Glomerular visceral epithelial cell (primary cell): ENCODE measurements around the gene CNTRL.

Source experiments
- DNase-seq: peaks from one replicate; pipeline ENCODE4 v3.0.0-alpha.2; 2016; ENCODE audit errors: extremely low spot score

Gene CNTRL

GRCh38 chr9:121201738-121202533, 127.2 kb downstream of the CNTRL start, which contains the start of gene RAB14:
Gene RAB14, minus strand, starts transcription at chr9:121201869. Its CDS starts 8,457 bp downstream, at chr9:121193412.
- peak; percentile 100 for DNase-seq

- DNase-seq = no peak
Observed at GRCh38 chr9:121204121-121204520, 129.4 kb downstream of the CNTRL start.

GRCh38 chr9:121204611-121205010, 129.9 kb downstream of the CNTRL start:
- no peak for DNase-seq

GRCh38 chr9:121206516-121207370, 132.0 kb downstream of the CNTRL start:
- peak; percentile 38 for DNase-seq

GRCh38 chr9:121207371-121207940, 132.7 kb downstream of the CNTRL start:
- no peak for DNase-seq

GRCh38 chr9:121210536-121210935, 135.8 kb downstream of the CNTRL start:
- DNase-seq = no peak

GRCh38 chr9:121213136-121213806, 138.5 kb downstream of the CNTRL start:
- DNase-seq = peak; percentile 91

- DNase-seq = no peak
Observed at GRCh38 chr9:121214005-121214404, 139.2 kb downstream of the CNTRL start.

GRCh38 chr9:121216271-121216805, 141.6 kb downstream of the CNTRL start:
- no peak for DNase-seq

GRCh38 chr9:121217609-121218292, 143.0 kb downstream of the CNTRL start:
- no peak for DNase-seq

- no peak for DNase-seq
Observed at GRCh38 chr9:121218357-121219027, 143.7 kb downstream of the CNTRL start.

GRCh38 chr9:121219530-121219929, 144.8 kb downstream of the CNTRL start:
- DNase-seq = no peak

GRCh38 chr9:121220996-121221663, 146.4 kb downstream of the CNTRL start:
- no peak for DNase-seq

GRCh38 chr9:121221664-121222055, 146.9 kb downstream of the CNTRL start:
- DNase-seq = no peak

- DNase-seq = peak; percentile 45
Observed at GRCh38 chr9:121222524-121223171, 147.9 kb downstream of the CNTRL start.

GRCh38 chr9:121225240-121225639, 150.5 kb downstream of the CNTRL start:
- DNase-seq = no peak

GRCh38 chr9:121226175-121226574, 151.4 kb downstream of the CNTRL start:
- DNase-seq = no peak
